Mesendoderm (in vitro differentiated cells): ENCODE measurements around the gene IRF4.

Experiments
- DNase-seq: peaks from one replicate; pipeline ENCODE4 v3.0.0; 2013
- H2AK5ac ChIP-seq: 2 replicates; pipeline ENCODE4 v1.6.1; 2013; ENCODE audit warnings: low read length, inconsistent platforms
- H2BK120ac ChIP-seq: 2 replicates; pipeline ENCODE4 v1.6.1; 2013; ENCODE audit warnings: low read depth, mild to moderate bottlenecking, low read length, moderate library complexity, mixed read lengths
- H2BK15ac ChIP-seq: replicated peaks from 2 replicates; pipeline ENCODE4 v1.6.1; 2013; ENCODE audit warnings: low read depth, mild to moderate bottlenecking, moderate library complexity
- H2BK5ac ChIP-seq: 2 replicates; pipeline ENCODE4 v1.6.1; 2013; ENCODE audit warnings: low read length, inconsistent platforms
- H3K18ac ChIP-seq: 2 replicates; pipeline ENCODE4 v1.6.1; 2013; ENCODE audit warnings: mild to moderate bottlenecking, low read length, mixed read lengths
- H3K23ac ChIP-seq: one replicate; pipeline ENCODE4 v1.6.1; 2013; ENCODE audit warnings: low read length
- H3K27ac ChIP-seq: 2 replicates; pipeline ENCODE4 v1.5.1; 2013; ENCODE audit warnings: low read depth, mild to moderate bottlenecking, inconsistent platforms, low read length, moderate library complexity
- H3K27me3 ChIP-seq: 2 replicates; pipeline ENCODE4 v1.6.1; 2013; ENCODE audit warnings: low read length, control low read depth, mild to moderate bottlenecking, inconsistent platforms; ENCODE audit not compliant: insufficient read depth, poor library complexity
- H3K36me3 ChIP-seq: 2 replicates; pipeline ENCODE4 v1.6.1; 2013; ENCODE audit warnings: low read length, inconsistent platforms; ENCODE audit not compliant: control insufficient read depth, insufficient read depth
- H3K4ac ChIP-seq: one replicate; pipeline ENCODE4 v1.6.1; 2013; ENCODE audit warnings: low read depth, mild to moderate bottlenecking, low read length, moderate library complexity
- H3K4me1 ChIP-seq: 2 replicates; pipeline ENCODE4 v1.6.1; 2013; ENCODE audit warnings: low read depth, low read length, inconsistent platforms; ENCODE audit not compliant: control insufficient read depth
- H3K4me2 ChIP-seq: 2 replicates; pipeline ENCODE4 v1.6.1; 2013; ENCODE audit warnings: low read length
- H3K4me3 ChIP-seq: 2 replicates; pipeline ENCODE4 v1.5.1; 2013; ENCODE audit warnings: mild to moderate bottlenecking, low read length
- H3K56ac ChIP-seq: one replicate; pipeline ENCODE4 v1.6.1; 2013; ENCODE audit warnings: low read length
- H3K79me1 ChIP-seq: 2 replicates; pipeline ENCODE4 v1.6.1; 2013; ENCODE audit warnings: low read length, inconsistent platforms
- H3K79me2 ChIP-seq: 2 replicates; pipeline ENCODE4 v1.6.1; 2013; ENCODE audit warnings: mild to moderate bottlenecking, low read length; ENCODE audit not compliant: control insufficient read depth, insufficient read depth
- H3K9ac ChIP-seq: 2 replicates; pipeline ENCODE4 v1.6.1; 2013; ENCODE audit warnings: low read length, inconsistent platforms
- H4K5ac ChIP-seq: one replicate; pipeline ENCODE4 v1.6.1; 2013; ENCODE audit warnings: low read length
- H4K8ac ChIP-seq: one replicate; pipeline ENCODE4 v1.6.1; 2013; ENCODE audit warnings: low read depth, mild to moderate bottlenecking, control low read depth, low read length, moderate library complexity
- WGBS: extraction: QIAGEN DNeasy Blood & Tissue Kit; methylation state at CpG from one replicate; pipeline ENCODE4 v1.1.7; 2013; ENCODE audit warnings: low lambda C conversion rate, missing lambda C conversion rate; ENCODE audit not compliant: insufficient coverage; ENCODE audit errors: extremely low coverage; 5-methylcytosine and 5-hydroxymethylcytosine counted together

IRF4 gene

DNA sequence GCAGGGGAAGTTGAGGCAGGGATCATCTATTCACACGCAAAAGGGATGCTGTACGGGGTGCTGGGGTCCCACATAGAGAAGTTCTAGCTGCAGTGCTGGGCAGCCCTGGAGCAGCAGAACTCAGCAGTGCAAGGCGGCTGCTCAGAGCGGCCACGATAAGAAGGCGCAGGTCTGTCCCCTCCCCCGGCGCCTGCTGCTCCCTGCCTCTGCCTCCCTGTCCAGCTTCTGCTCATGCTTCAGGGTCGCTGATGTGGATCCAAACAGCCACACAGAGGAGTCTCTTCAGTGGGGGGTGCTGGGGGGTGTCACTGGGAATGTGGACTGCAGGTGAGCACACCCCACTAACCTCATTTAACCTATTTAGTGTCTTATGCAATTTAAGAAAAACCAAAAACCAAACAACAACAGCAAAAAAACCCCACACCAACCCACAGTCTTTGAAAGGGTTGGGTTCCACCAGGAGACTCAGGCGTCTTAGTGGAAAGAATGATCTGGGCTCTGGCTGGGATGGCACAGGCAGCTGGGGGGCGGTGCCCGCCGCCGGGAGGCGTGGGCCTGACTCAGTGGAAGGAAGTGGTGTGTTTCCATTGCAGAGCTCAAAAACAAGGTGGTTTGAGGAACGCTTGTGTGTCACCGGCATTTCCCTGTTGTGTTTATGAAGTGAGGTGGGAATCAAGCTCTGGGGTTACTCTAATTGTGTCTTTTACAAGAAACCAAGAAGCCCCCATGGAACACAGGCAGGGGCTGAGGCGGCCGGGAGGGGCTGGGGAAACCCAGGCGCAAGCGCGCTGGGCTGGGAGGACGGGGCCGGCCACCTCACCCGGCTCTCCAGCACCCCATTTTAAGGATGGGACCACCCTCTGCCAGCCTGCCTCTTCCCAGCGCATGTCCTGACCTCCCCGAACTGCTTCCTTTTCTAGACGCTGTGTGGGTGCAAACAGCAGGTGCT, 55.1 kb downstream of the IRF4 start:
- H4K5ac ChIP-seq: no peak overlapping the region
- no peak overlapping the region for H3K9ac ChIP-seq
- no peak overlapping the region for H3K4me2 ChIP-seq
- H3K18ac ChIP-seq: no peak overlapping the region
- H3K23ac ChIP-seq: no peak overlapping the region
- H3K27me3 ChIP-seq: no peaks in the 10 kb centered on the region
- H3K4me1 ChIP-seq: no peaks in the 10 kb centered on the region
- no peak overlapping the region for H2BK120ac ChIP-seq
- H3K79me1 ChIP-seq: no peaks in the 10 kb centered on the region
- no peak overlapping the region for H3K27ac ChIP-seq
- no CpG with 5 or more reads among the region's 28 CpGs for WGBS
- H2BK15ac ChIP-seq: no peak overlapping the region
- no peak overlapping the region for H3K4me3 ChIP-seq
- H3K79me2 ChIP-seq: no peaks in the 10 kb centered on the region
- H3K56ac ChIP-seq: no peak overlapping the region
- H4K8ac ChIP-seq: no peak overlapping the region
- no peak overlapping the region for H2AK5ac ChIP-seq
- no peak overlapping the region for H3K4ac ChIP-seq
- DNase-seq: no peak
- no peaks in the 10 kb centered on the region for H3K36me3 ChIP-seq
- H2BK5ac ChIP-seq: no peak overlapping the region

DNA sequence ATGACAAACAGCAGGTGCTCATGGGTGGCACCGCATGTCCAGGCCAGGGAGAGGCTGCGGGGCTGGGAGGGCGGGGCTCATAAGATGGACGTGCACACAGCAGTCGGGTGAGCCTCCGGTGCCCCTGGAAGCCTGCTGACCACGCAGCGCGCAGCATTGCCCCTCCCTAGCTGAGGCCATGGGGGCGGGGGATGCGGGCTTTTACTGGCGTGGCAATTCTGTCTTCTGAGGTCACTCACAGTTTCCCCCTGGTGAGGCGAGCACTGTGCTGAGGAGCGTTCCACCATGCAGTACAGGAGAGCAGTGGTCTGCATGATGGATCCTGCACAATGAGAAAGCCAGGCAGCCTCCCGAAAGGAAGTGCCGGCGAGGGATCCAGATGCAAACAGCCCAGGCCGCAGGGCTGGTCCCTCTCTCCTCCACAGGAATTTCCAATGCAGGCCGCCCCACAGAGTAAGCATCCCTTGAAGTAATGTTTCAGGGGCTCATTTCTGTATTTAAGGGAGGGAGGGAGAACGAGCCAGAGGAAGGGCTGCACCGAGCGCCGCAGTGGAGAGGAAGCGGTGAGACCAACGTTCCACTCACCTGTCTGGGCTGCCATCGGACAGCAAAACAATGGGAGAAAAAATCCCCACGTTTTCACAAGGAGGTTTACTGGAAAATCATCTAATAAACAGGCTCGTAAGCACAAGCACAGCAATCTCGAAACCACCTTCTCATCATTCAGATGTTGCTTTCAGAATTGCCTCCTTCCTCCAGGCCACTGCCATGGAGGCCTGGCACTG, 56.0 kb downstream of the IRF4 start:
- no peak overlapping the region for H4K5ac ChIP-seq
- H2BK5ac ChIP-seq: no peak overlapping the region
- no peak overlapping the region for H3K4me3 ChIP-seq
- H3K18ac ChIP-seq: no peak overlapping the region
- H2BK15ac ChIP-seq: no peak overlapping the region
- H3K4me1 ChIP-seq: no peaks in the 10 kb centered on the region
- H3K27me3 ChIP-seq: no peaks in the 10 kb centered on the region
- H3K27ac ChIP-seq: no peak overlapping the region
- no peaks in the 10 kb centered on the region for H3K79me1 ChIP-seq
- no peak overlapping the region for H3K23ac ChIP-seq
- DNase-seq: no peak
- no peak overlapping the region for H3K56ac ChIP-seq
- H3K4me2 ChIP-seq: no peak overlapping the region
- H3K9ac ChIP-seq: no peak overlapping the region
- no peaks in the 10 kb centered on the region for H3K79me2 ChIP-seq
- no peak overlapping the region for H4K8ac ChIP-seq
- H2BK120ac ChIP-seq: no peak overlapping the region
- H2AK5ac ChIP-seq: no peak overlapping the region
- H3K4ac ChIP-seq: no peak overlapping the region
- no peaks in the 10 kb centered on the region for H3K36me3 ChIP-seq
- no CpG with 5 or more reads among the region's 29 CpGs for WGBS

DNA sequence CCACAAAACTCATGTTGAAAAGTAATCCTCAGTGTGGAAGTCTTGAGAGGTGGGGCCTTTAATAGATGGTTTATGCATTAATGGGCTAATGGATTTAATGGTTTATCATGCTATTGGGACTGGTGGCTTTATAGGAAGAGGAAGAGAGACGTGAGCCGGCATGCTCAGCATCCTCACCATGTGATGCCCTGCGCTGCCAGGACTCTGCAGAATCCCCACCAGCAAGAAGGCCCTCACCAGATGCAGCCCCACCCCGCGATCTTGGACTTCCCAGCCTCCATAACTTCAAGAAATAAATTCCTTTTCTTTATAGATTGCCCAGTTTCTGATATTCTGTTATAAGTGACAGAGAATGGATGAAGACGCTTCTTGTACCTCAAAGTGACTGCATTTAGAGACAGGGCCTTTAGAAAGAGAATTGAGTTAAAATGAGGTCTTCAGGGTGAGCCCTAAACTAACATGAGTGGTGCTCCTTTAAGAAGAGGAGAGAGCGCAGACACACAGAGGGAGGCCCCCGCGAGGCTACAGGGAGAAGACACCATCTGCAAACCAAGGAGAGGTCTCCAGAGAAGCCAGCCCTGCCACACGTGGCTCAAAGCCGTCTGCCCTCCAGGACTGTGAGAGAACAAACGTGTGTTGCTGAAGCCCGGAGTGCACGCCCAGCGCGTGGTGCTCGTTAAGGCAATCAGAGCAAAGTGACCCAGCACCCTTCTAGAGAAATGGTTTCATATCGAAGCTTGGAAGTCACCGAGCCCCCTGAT, 56.9 kb downstream of the IRF4 start:
- no peak for DNase-seq
- Histone ChIP-seq H2AK5ac (no peak overlapping the region), H4K8ac (no peak overlapping the region), H3K4me1 (no peaks in the 10 kb centered on the region), H3K23ac (no peak overlapping the region), H3K18ac (no peak overlapping the region), H3K79me1 (no peaks in the 10 kb centered on the region), H3K4me3 (no peak overlapping the region), H3K56ac (no peak overlapping the region), H4K5ac (no peak overlapping the region), H3K27ac (no peak overlapping the region), H2BK120ac (no peak overlapping the region), H3K4ac (no peak overlapping the region), H2BK15ac (no peak overlapping the region), H3K36me3 (no peaks in the 10 kb centered on the region), H3K79me2 (no peaks in the 10 kb centered on the region), H3K9ac (no peak overlapping the region), H3K4me2 (no peak overlapping the region), H3K27me3 (no peaks in the 10 kb centered on the region), H2BK5ac (no peak overlapping the region)
- no CpG with 5 or more reads among the region's 19 CpGs for WGBS

DNA sequence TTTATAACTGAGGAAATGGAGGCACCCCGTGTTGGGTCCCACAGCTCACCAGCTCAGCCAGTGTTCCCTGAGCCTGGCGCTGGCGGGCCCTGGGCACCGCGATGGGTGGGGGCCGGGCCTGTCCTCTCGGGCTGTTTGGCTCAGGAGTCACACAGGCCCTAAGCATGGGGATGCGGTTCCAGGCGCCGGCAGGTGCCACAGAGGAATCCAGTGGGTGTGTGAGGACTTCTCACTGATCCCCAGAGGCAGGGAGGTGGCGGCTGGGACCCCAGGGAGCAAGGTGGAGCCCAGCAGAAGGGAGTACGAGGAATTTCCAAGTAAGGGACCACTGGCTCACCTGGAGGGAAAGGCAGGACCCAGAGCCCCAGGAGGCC, 57.5 kb downstream of the IRF4 start:
- Histone ChIP-seq H2BK120ac (no peak overlapping the region), H3K27me3 (no peaks in the 10 kb centered on the region), H3K4me2 (no peak overlapping the region), H3K79me1 (no peaks in the 10 kb centered on the region), H4K5ac (no peak overlapping the region), H3K79me2 (no peaks in the 10 kb centered on the region), H3K4ac (no peak overlapping the region), H3K27ac (no peak overlapping the region), H3K4me1 (no peaks in the 10 kb centered on the region), H3K56ac (no peak overlapping the region), H4K8ac (no peak overlapping the region), H3K18ac (no peak overlapping the region), H2AK5ac (no peak overlapping the region), H3K36me3 (no peaks in the 10 kb centered on the region), H3K9ac (no peak overlapping the region), H2BK5ac (no peak overlapping the region), H3K23ac (no peak overlapping the region), H2BK15ac (no peak overlapping the region), H3K4me3 (no peak overlapping the region)
- no CpG with 5 or more reads among the region's 12 CpGs for WGBS
- DNase-seq: no peak

DNA sequence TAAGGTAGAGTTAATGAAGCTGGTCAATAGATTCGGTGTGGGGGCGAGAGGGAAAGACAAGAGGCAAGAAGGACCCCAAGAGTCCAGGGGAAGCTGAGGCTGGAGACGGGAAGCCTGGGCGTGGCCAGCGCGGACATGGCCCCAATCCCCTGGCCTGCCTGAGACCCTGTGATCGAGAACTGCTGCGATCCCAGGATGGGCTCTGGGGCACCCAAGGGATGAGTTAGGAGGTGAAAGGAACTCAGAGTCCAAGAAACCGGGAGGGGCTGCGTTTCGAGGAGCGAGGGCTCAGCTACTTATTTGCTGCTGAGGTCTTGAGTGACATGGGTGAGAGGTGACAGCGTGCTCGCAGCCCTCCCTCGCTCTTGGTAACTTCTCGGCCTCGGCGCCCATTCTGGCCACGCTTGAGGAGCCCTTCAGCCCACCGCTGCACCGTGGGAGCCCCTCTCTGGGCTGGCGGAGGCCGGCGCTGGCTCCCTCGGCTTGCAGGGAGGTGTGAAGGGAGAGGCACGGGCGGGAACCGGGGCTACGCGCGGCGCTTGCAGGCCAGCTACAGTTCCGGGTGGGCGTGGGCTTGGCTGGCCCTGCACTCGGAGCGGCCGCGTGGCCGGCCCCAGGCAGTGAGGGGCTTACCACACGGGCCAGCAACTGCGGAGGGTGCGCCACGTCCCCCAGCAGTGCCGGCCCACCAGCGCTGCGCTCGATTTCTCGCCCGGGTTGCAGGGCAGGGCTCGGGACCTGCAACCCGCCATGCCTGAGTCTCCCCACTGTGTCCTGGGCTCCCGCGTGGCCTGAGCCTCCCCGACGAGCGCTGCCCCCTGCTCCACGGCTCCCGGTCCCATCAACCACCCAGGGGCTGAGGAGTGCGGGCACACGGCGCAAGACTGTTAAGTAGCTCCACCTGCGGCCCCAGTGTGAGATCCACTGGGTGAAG, 58.2 kb downstream of the IRF4 start:
- H3K27ac ChIP-seq: no peak overlapping the region
- WGBS: no CpG with 5 or more reads among the region's 62 CpGs
- H3K4me1 ChIP-seq: no peaks in the 10 kb centered on the region
- no peak overlapping the region for H3K23ac ChIP-seq
- H3K56ac ChIP-seq: no peak overlapping the region
- H3K9ac ChIP-seq: no peak overlapping the region
- H3K4ac ChIP-seq: no peak overlapping the region
- H2BK5ac ChIP-seq: no peak overlapping the region
- H3K18ac ChIP-seq: no peak overlapping the region
- DNase-seq: no peak
- H2BK120ac ChIP-seq: no peak overlapping the region
- H3K79me2 ChIP-seq: no peaks in the 10 kb centered on the region
- no peak overlapping the region for H2BK15ac ChIP-seq
- H3K36me3 ChIP-seq: no peaks in the 10 kb centered on the region
- H2AK5ac ChIP-seq: no peak overlapping the region
- no peaks in the 10 kb centered on the region for H3K27me3 ChIP-seq
- H3K79me1 ChIP-seq: no peaks in the 10 kb centered on the region
- no peak overlapping the region for H3K4me3 ChIP-seq
- no peak overlapping the region for H4K8ac ChIP-seq
- no peak overlapping the region for H3K4me2 ChIP-seq
- H4K5ac ChIP-seq: no peak overlapping the region
